NCI-H2171 (cell line): ENCODE results near the gene REEP5.
A peak's percentile ranks its signal among the peaks of the same experiment; 100 is the strongest.
"Not testable (repeated sequence)": the region's sequence is repeated elsewhere in the genome, so short reads cannot be mapped to it uniquely, and the experiment has no call there.

Source experiments
- DNase-seq: peaks from one replicate; lab custom pipeline; 2025; lab: John Stamatoyannopoulos, UW

REEP5 gene

GRCh38 chr5:112886975-112887374, 35.1 kb downstream of the REEP5 start:
- no peak for DNase-seq

- DNase-seq: no peak
Measured at GRCh38 chr5:112885001-112885400, 37.0 kb downstream of the REEP5 start.

- no peak for DNase-seq
Measured at GRCh38 chr5:112883192-112883591, 38.8 kb downstream of the REEP5 start.

GRCh38 chr5:112880219-112880964, 41.6 kb downstream of the REEP5 start:
- no peak for DNase-seq

- DNase-seq: no peak
Measured at GRCh38 chr5:112878760-112879159, 43.3 kb downstream of the REEP5 start.

- no peak for DNase-seq
Measured at GRCh38 chr5:112878101-112878500, 43.9 kb downstream of the REEP5 start.

GRCh38 chr5:112876362-112876761, 45.7 kb downstream of the REEP5 start:
- no peak for DNase-seq

- no peak for DNase-seq
Measured at GRCh38 chr5:112870966-112871365, 51.1 kb downstream of the REEP5 start.

- no peak for DNase-seq
Measured at GRCh38 chr5:112869948-112870347, 52.1 kb downstream of the REEP5 start.

- no peak for DNase-seq
Measured at GRCh38 chr5:112867411-112867810, 54.6 kb downstream of the REEP5 start.

GRCh38 chr5:112866739-112867138, 55.3 kb downstream of the REEP5 start:
- no peak for DNase-seq

GRCh38 chr5:112865128-112865527, 56.9 kb downstream of the REEP5 start:
- DNase-seq: no peak

GRCh38 chr5:112863549-112863948, 58.5 kb downstream of the REEP5 start:
- no peak for DNase-seq

- no peak for DNase-seq
Measured at GRCh38 chr5:112862085-112862484, 59.9 kb downstream of the REEP5 start.

GRCh38 chr5:112861638-112861985, 60.4 kb downstream of the REEP5 start:
- DNase-seq: no peak

GRCh38 chr5:112860929-112861637, 60.9 kb downstream of the REEP5 start, which contains the start of gene SRP19:
TSS of gene SRP19 (plus strand) at chr5:112861287. CDS start at chr5:112861377, 90 bp downstream.
- DNase-seq: peak; percentile 89

GRCh38 chr5:112860571-112860928, 61.5 kb downstream of the REEP5 start:
- DNase-seq: not testable (repeated sequence)

- DNase-seq: no peak
Measured at GRCh38 chr5:112857866-112858265, 64.2 kb downstream of the REEP5 start.

- no peak for DNase-seq
Measured at GRCh38 chr5:112854651-112855050, 67.4 kb downstream of the REEP5 start.

- no peak for DNase-seq
Measured at GRCh38 chr5:112849912-112850311, 72.1 kb downstream of the REEP5 start.

- peak; percentile 29 for DNase-seq
Measured at GRCh38 chr5:112848116-112848811, 73.8 kb downstream of the REEP5 start.

GRCh38 chr5:112847306-112847705, 74.7 kb downstream of the REEP5 start:
- DNase-seq: no peak

- no peak for DNase-seq
Measured at GRCh38 chr5:112846556-112846955, 75.5 kb downstream of the REEP5 start.
